Fibroblast of peridontal ligament (primary cell): ENCODE results near the gene ITLN2.
A peak's percentile ranks its signal among the peaks of the same experiment; 100 is the strongest.
"Not testable (repeated sequence)": the region's sequence is repeated elsewhere in the genome, so short reads cannot be mapped to it uniquely, and the experiment has no call there.

Source experiments
- DNase-seq: peaks from one replicate; pipeline ENCODE4 v3.0.0-alpha.2; 2010; ENCODE audit errors: extremely low read depth

Gene ITLN2

DNA sequence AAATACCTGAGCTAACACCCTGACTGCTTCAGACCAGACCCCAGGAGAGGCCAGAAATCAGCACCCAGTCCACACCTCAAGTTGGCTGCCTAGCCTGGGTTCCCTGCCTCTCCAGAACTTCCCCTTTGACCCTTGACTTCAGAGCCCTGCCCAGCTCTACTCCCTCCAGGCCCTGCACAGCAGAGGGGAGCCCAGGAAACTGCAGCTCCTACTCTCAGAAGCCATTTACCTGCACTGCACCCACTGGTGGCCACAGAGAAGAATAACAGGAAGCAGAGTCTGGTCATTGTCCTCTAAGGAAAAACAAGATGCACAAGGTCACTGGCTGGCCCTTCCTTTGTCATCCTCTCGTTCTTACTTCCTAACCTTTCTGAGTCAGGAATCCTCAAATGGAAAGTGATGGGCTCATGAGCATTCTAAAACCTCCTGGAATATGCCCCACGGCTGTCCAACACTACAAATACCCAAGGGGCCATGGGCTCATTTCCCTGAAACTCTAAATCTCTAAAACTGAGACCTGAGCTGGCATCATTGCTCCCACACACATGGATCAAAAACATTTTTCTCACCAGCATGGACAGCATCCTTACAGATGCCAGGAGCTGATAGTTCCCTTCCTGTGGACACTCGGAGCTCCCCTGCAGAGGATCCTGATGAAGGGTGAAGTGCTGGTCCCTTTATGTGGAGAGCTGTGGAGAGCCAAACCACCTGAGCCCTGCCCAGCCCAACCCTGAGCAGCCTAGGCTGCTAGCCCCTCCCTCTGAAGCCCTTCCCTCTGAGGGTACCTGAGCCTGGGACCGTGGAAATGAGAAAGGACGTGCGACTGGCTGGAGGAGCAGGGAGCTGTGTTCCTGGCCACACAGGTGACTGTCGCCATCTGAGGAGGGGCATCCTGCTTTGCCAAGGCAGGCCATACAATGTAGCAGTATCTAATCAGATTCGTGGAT, at the start of gene ITLN2:
ITLN2 (minus strand) TSS at position 652 of the 947 bp plus-strand sequence; CDS start at position 584, 68 bp downstream.
- peak; percentile 2 for DNase-seq

DNA sequence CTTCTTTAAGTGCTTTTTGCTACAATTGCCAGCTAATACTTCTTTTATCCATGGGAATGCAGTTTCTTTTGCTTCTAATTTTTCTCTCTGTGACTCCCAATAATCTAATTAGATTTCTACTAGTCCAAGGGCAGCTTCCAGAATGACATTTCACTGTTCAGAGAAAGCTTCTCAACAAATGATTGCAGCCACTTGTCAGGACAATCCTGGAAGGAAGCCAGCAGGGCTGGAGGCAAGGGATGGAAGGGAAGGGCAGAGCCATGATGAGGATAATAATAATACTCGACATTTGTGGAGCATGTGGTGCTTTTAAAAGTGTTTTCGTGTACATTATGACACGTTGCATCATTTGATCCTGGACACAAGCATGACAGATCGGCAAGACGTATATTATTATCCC, 46.9 kb upstream of the ITLN2 start:
- DNase-seq, result no peak

DNA sequence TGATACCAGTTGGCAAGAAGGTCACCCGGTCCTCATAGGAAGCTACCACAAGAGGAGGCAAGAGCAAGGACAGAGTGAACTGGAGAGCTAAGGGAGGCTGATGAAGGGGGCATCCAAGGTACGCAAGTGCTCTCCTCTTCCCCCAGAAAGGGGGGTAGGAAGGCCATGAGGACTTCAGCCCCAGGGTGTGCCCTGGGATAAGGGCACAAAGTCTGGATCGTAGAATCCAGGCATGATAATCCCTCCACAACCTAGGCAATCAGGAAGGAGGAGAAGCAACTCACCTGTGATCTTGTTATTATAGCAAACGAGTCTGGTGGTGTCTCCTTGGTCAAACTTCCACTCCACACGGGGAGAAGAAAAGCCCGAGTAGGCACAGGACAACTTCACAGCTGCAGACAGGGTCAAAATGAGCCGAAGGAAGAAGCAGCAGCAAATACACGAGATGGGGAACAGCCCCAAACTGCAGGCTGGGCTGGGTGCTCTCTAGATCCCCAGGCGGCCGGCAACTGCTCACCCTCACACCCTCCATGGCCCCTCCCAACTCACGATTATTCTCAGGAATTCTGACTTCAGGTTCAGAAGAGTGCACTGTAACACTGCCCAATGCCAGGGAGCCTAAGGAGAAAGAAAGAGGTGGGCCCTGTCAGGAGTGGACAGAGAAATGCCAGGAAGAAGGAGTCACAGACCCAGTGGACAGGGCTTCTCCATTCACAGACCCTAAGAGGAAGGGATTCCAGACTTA, 46.3 kb upstream of the ITLN2 start:
- DNase-seq, result no peak

DNA sequence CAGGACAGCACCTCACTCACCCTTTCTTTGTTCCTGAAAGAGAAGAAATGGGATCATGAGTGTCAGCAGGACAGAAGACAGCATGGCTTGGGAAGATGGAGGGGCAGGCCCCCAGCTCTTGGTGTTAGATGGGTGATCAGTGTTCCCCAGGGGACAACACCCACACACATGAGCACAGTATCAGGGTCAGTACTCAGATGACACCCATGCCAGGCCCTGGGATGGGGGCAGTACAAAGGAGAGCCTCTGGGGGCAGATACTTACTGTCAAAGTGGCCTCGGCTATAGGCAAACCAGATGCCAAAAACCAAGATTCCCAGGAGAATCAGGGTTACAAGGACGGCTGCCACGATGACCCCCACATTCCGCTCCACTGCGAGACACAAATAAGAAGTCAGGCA, 44.8 kb upstream of the ITLN2 start:
- no peak for DNase-seq

DNA sequence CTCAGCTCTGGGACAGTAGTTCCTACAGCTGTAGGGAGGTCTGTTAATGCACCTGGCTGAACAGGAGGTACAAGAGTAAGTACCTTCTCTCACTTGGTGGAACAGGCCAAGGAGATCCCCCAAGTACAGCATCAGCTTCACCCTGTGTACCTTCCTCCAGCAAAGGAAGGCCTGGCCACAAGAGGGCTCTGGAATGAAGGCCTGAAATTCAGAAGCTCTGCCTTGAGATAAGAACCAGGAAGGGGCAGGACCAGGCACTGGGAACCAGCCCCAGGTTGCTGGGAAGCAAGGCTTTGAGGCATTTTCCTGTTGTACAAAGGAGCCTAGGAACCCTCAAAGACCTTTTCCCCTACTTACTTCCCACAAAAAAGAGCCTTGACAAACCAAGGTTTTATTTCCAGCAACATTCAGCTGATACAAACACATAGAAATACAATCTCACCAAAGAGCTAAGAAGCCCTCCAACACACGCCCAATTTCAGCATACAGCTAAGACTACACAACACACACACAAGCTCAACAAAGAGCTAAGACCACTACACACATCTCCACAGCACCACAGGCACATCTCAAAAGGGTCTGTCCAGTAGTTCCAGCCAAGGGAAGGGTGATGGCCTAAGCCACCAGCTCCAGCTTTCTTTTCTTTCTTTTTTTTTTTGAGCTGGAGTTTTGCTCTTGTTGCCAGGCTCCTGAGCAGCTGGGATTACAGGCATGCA, 42.9 kb upstream of the ITLN2 start:
- DNase-seq, result peak; percentile 52

DNA sequence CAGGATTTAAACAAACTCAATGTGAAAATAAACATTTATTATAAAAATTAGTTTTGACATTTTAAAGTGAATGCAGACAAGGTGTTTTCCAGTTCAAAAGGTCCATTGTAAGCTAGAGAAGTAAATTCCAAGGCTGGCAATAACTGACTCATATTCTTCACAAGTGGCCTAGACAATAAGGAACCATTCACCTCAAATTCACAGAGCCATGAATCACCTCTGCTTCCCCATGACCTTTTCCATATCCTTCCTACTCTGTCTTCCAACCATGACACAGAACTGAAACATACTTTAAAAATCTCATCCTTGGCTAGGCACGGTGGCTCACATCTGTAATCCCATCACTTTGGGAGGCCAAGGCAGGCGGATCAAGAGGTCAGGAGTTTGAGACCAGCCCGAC, 41.6 kb upstream of the ITLN2 start:
- no peak for DNase-seq

DNA sequence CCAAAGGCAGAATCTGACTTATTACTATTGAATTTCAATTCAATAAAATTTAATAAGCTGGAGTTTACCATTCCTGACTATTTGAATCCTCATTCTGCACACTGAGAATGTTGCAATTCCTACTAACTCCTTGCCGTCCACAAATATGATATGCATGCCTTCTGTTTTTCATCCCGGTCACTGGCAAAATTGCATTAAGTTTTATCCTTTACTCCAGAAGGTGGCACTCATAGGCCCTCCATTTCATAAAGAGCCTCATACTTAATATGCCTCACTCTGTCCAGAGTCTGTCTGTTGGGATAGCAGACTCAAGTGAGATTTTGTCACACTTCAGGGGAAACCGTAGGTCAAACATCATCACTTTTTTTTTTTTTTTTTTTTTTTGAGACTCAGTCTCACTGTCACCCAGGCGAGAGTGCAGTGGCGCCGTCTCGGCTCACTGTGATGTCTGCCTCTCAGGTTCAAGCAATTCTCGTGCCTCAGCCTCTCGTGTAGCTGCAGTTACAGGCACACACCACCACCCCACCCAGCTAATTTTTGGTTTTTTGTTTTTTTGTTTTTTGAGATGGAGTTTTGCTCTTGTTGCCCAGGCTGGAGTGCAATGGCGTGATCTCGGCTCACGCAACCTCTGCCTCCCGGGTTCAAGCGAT, 39.1 kb upstream of the ITLN2 start:
- peak; percentile 86 for DNase-seq

DNA sequence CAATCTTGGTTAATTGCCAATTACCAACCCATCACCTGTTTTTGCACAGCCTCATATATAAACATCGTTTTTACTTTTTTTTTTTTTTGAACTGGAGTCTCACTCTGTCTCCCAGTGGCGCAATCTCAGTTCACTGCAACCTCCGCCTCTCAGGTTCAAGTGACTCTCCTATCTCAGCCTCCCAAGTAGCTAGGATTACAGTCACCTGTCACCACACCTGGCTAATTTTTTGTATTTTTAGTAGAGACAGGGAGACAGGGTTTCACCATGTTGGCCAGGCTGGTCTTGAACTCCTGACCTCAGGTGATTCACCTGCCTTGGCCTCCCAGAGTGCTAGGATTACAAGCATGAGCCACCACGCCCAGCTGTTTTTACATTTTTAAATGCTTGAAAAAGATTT, 37.4 kb upstream of the ITLN2 start:
- DNase-seq, result not testable (repeated sequence)

DNA sequence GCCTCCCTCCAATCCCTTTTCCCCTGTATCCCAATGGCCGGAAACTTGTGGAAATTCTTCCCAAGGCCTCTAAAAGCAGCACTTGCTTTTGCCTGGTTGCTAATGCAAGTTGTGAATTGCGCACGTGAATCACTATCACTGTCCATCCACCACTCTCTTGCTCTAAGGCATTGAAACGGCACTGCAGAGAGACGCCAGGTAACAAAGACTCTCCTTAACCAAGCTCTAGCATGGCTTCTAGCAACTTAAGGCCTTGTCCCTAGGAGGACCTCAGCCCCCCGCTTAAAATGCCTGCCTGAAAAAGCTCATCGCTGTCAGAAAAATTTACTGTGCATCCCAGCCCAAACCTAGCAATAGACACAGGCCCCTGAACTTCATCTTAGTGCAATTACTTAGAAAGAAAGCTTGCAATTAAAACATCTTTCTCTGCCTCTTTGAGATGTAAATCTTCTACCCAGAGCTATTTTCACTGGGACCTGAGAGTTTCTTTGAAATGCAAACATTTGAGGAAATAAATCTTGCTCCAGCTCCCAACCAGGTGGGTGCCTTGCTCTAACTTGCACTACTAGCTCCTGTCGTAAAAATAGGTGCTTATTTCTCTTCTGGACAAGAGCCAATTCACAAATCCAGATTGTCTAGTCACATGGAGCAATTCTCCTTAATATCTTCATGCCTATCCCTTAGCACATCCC, 32.9 kb upstream of the ITLN2 start:
- DNase-seq, result no peak

DNA sequence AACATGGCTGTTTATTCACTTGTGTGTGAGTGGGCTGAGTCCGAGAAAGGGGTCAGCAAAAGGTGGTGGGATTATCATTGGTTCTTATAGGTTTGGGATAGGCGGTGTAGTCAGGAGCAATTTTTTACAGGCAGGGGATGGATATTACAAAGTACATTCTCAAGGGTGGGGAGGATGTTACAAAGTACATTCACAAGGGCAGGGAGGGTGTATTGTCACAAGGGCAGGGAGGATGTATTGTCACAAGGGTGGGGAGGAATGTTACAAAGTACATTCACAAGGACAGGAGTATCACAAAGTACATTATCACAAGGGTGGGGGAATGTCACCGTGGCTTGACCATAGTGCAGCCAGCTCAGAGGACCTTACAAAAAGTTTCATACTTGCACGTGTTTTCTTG, 31.1 kb upstream of the ITLN2 start:
- no peak for DNase-seq

DNA sequence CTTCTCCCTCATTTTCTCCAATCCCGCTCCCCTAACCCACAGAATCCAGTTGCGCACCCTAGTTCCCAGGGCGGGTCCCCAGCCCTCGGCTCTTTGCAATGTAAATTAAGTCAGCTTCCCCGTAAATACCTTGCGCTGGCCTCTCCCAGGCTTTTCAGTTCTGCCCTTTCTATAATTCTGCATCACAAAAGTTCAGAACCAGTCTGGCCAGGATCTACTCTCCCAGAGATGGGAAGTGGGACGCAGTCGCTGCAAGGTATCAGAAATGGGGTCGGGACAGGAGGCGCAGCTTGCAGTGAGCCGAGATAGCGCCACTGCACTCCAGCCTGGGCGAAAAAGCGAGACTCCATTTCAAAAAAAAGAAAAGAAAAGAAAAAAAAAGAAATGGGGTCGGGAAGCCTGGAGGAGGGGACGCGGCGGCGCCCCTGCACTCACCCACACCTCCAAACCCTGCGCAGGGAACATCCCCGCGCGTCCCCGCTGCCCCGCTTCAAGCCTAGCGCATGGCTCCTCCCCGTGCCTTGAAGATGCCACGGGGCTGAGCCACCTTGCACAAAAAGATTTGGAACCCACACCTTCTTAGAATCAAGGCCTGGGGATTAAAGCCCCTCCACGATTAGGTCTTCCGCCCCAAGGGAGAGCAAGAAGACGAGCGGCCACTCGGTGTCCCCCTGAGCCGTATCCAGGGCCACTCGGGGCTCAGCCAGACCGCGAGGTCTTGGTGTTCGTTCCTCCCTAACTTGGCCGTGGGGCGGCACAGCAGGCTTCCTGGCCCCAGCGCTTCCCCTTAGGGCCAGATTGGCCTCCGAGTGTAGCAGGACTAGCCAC, 27.2 kb upstream of the ITLN2 start:
- DNase-seq, result no peak

DNA sequence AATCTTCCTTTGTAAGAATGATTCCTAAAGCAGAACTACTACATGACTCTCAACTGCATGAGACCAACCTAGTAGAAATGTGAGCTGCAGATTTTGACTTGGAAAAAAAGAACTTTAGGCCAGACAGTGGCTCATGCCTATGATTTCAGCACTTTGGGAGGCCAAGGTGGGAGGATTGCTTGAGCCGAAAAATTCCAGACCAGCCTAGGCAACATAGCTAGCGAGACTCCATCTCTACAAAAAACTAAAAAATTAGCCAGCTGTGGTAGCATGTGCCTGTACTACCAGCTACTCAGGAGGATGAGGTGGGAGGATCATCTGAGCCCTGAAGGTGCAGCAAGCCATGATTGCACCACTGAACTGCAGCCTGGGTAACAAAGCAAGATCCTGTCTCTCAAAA, 24.7 kb upstream of the ITLN2 start:
- DNase-seq, result no peak

DNA sequence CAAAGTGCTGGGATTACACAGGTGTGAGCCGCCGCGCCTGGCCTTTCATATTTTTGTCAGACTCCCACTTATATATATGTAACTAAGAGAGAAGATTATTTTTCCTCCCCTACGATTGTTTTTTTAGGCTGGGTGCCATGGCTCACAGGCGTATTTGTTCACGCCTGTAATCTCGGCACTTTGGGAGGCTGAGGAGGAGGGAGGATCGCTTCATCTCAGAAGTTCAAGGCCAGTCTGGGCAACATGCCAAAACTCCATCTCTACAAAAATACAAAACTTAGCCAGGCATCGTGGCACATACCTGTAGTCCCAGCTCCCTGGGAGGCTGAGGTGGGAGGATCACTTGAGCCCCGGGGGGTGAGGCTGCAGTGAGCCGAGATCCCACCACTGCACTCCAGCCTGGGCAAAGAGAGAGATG, 23.9 kb upstream of the ITLN2 start:
- no peak for DNase-seq

DNA sequence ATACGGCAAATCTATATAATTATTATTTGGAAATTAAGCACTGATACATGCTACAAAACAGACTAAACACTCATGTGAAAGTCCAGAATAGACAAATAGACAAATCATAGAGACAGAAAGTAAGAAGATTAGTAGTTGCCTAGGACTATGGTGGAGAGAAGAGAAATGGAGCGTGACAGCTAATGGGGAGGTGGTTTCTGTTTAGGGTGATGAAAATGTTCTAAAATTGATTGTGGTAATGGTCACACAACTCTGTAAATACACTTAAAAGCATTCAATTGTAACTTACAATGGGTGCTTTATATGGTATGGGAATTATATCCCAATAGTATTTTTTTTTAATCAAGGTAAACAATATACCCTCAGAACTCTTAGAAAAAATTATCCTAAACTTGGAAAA, 20.4 kb upstream of the ITLN2 start:
- no peak for DNase-seq

DNA sequence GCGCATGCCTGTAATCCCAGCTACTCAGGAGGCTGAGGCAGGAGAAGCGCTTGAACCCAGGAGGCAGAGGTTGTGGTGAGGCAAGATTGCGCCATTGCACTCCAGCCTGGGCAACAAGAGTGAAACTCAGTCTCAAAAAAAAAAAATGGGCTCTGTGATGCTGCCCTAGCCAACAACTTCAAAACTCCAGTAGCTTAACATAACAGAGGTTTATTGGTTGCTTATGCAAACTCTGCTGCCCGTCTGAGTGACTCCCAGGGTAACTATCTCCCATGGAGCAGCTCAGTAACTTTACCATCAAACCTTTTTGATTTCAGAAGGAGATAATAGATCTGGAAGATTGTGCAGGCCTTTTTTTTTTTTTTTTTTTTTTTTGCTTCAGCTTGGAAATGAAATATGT, 18.9 kb upstream of the ITLN2 start:
- DNase-seq, result no peak

DNA sequence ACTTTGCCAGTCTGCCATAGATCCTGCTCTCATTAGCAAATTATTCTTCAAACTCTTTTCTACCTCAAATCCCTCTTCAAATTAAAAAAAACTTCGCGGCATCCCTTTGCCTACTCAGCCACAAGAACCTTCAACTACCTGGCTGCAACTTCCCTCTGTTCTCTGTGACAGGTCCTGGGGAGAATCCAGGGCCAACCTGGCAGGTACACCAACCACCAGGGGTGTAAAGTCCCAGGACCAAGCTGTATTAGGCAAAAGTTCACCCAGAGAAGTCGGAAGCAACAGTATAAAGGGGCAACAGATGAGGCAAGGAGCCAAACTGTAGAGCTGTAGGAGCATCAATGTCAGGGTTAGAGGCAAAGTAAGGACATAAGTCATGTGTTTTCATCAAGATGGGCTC, 18.3 kb upstream of the ITLN2 start:
- DNase-seq, result no peak

DNA sequence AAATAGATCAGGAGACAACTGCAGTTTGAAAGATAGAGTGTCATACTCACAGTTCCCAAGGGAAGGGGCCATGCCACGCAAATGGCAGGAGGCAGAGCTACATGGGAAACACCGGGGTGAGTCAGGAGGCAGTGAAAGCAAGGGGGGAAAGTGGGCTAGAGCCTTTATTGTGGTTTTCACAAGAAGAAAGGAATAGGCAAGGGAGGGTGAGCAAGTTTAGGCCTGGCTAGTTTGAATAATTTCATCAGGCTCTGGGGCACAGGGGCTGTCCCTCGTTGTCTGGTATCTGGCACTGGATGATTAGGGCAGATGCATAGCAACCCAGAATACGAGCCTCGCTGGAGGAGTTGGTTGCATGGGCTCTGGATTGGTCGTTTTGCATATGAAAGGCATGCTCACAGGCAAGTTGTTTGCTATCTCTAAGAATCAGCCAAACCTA, 17.0 kb upstream of the ITLN2 start:
- no peak for DNase-seq

DNA sequence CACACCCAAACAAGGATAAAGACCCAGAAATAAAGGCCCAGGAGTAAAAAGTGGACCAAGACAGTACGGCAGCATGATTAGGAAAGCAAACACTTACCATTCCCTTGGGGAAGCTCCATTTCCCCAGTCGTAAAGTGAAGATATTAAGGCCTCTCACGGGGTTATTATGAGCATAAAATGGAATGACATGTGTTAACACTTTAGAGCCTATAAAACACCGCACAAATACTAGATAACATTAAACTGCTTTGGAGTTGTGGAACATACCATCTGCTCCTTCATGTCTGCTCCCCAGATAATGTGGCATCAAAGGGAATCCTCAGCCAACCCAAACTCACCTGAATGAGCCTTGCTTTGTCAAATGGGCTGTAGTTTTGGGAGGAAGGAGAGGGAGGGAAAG, 8.9 kb upstream of the ITLN2 start:
- DNase-seq, result no peak

DNA sequence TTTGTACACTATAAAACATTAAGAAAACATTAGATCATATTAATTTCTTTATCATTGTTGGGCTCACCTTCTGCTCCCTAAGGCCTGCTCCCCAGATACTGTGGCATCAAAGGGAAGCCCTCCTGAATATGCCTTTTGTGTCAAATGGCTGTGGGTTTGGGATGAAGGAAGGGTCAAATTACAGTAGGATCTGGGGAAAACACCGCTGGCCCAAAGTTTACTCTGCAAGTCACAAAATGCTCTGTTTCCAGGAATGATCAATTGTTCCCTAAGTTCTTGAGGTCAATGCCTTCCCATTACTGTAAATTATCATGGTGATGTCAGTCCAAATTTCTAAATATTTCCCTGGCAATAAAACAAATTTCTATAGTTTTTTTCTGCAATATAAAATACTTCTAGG, 6.8 kb upstream of the ITLN2 start:
- DNase-seq, result no peak

DNA sequence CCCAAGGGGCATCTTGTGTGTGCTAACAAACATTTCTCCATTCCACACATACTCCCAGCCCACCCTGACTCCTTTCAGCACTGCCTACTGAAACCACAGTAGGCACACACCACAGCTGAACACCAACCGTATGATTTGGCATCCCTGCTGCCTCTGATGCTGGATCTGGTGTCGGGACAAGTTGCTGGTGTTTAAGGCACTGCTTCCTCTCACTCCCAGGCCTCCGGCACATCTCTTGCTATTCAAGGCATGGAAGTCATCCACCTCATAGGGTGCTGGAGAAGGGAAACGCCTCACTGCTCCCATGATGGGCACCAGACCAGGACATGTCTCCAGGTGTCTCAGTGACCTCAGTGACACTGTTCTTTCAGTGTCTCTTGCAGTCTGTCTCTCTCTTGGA, 2.4 kb upstream of the ITLN2 start:
- DNase-seq, result no peak
